ENCODE data around the gene FGD5.

DNA sequence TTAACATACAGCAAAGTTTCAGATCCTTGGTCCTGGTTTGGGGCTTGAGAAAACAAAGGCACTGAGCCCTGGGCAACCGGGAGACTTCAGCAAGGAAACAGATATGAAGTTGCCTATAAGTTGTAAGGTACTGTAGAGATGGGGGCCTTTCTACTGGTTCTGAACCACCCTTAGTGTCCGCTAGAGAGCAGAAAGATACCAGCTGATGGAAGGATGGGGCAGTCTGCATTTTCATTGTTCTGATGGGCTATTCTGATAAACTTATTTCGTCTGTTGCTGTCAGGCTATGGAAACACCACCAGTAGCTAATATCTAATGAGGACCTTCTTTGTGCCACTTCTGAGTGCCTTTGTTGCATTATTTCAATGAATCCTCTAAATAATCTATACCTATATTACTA is 38.7 kb downstream of the FGD5 start:
- TF ChIP-seq, protein P1, sequence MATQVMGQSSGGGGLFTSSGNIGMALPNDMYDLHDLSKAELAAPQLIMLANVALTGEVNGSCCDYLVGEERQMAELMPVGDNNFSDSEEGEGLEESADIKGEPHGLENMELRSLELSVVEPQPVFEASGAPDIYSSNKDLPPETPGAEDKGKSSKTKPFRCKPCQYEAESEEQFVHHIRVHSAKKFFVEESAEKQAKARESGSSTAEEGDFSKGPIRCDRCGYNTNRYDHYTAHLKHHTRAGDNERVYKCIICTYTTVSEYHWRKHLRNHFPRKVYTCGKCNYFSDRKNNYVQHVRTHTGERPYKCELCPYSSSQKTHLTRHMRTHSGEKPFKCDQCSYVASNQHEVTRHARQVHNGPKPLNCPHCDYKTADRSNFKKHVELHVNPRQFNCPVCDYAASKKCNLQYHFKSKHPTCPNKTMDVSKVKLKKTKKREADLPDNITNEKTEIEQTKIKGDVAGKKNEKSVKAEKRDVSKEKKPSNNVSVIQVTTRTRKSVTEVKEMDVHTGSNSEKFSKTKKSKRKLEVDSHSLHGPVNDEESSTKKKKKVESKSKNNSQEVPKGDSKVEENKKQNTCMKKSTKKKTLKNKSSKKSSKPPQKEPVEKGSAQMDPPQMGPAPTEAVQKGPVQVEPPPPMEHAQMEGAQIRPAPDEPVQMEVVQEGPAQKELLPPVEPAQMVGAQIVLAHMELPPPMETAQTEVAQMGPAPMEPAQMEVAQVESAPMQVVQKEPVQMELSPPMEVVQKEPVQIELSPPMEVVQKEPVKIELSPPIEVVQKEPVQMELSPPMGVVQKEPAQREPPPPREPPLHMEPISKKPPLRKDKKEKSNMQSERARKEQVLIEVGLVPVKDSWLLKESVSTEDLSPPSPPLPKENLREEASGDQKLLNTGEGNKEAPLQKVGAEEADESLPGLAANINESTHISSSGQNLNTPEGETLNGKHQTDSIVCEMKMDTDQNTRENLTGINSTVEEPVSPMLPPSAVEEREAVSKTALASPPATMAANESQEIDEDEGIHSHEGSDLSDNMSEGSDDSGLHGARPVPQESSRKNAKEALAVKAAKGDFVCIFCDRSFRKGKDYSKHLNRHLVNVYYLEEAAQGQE (IDR thresholded peaks at IDR 0.05; ENCODE audit: low read depth, low read length), result no peak
- TF ChIP-seq POLR2AphosphoS5 (IDR thresholded peaks at IDR 0.05; ENCODE audit: low read depth, low read length) (no peak), GATA2 (CRISPR knock-in tag; IDR thresholded peaks at IDR 0.05) (peak; percentile 51), RAD21 (IDR thresholded peaks at IDR 0.05; ENCODE audit: low read length) (peak; percentile 81), EZH2phosphoT487 (IDR thresholded peaks at IDR 0.05; ENCODE audit: borderline replicate concordance, low read depth) (no peak), JUND (IDR thresholded peaks at IDR 0.05) (no peak), SIN3A (IDR thresholded peaks at IDR 0.05; ENCODE audit: borderline replicate concordance, low read depth, low read length) (no peak)
- TF ChIP-seq, protein P2, sequence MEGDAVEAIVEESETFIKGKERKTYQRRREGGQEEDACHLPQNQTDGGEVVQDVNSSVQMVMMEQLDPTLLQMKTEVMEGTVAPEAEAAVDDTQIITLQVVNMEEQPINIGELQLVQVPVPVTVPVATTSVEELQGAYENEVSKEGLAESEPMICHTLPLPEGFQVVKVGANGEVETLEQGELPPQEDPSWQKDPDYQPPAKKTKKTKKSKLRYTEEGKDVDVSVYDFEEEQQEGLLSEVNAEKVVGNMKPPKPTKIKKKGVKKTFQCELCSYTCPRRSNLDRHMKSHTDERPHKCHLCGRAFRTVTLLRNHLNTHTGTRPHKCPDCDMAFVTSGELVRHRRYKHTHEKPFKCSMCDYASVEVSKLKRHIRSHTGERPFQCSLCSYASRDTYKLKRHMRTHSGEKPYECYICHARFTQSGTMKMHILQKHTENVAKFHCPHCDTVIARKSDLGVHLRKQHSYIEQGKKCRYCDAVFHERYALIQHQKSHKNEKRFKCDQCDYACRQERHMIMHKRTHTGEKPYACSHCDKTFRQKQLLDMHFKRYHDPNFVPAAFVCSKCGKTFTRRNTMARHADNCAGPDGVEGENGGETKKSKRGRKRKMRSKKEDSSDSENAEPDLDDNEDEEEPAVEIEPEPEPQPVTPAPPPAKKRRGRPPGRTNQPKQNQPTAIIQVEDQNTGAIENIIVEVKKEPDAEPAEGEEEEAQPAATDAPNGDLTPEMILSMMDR (IDR thresholded peaks at IDR 0.05), result 0 out of 2 replicates have a peak, but pooled peaks have one; percentile 8
- TF ChIP-seq, protein P3, sequence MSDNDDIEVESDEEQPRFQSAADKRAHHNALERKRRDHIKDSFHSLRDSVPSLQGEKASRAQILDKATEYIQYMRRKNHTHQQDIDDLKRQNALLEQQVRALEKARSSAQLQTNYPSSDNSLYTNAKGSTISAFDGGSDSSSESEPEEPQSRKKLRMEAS (IDR thresholded peaks at IDR 0.05; ENCODE audit: low read depth), result no peak
- TF ChIP-seq, protein P4, sequence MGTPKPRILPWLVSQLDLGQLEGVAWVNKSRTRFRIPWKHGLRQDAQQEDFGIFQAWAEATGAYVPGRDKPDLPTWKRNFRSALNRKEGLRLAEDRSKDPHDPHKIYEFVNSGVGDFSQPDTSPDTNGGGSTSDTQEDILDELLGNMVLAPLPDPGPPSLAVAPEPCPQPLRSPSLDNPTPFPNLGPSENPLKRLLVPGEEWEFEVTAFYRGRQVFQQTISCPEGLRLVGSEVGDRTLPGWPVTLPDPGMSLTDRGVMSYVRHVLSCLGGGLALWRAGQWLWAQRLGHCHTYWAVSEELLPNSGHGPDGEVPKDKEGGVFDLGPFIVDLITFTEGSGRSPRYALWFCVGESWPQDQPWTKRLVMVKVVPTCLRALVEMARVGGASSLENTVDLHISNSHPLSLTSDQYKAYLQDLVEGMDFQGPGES (IDR thresholded peaks at IDR 0.05; ENCODE audit: low read depth, low read length), result no peak

All from SK-N-SH (cell line).